Esophagus muscularis mucosa (tissue), 3 donors: ENCODE data around the gene BMPR1A.

ENCODE experiments used
- CTCF ChIP-seq, 3 experiments: fragments of 200-600 bp in 2 of 3; fragments of 450-650 bp in 1 of 3; sonication (generic) in 2 of 3; IDR thresholded peaks; one replicate each; pipeline ENCODE4 v1.5.1; 2017 to 2019; ENCODE audit warnings: antibody characterized with exemption in 3 of 3, mild to moderate bottlenecking in 2 of 3, moderate library complexity in 1 of 3
- POLR2A ChIP-seq: fragments of 450-650 bp; IDR thresholded peaks from one replicate; pipeline ENCODE4 v1.6.1; 2017; ENCODE audit warnings: antibody characterized with exemption, moderate library complexity, mild to moderate bottlenecking, low read depth
- POLR2AphosphoS5 ChIP-seq, 2 donors: sonication (generic); formaldehyde crosslinking; IDR thresholded peaks; one replicate each; pipeline ENCODE4 v1.6.1; 2017; ENCODE audit warnings: antibody characterized with exemption in 2 of 2

DNA sequence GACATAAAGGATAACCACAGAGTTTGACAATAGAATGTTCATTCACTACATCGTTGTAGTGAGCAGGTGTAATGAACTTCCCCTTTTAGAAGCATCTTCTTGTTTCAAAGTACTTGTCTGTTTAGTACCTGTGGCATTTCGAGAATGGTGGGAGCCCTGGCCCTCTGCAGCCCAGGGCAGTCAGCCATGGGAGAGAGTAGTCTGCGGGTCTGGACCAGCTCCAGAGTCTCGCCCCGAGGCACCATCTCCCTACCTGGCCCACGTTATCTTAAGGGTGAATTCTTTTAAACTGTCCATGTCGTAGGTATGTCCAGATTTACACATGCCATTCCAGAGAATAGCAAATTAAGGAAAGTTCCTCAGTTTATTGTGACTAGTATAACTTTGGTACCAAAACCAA lies 99.7 kb downstream of the BMPR1A start:
- TF ChIP-seq POLR2A (no peak), CTCF (IDR thresholded peaks at IDR 0.05) (no peak), POLR2AphosphoS5 (IDR thresholded peaks at IDR 0.05) (no peak)
